ENCODE data around the gene RFLNA.

Gene RFLNA

GRCh38 chr12:124273630-124274029 lies 21.3 kb upstream of the RFLNA start:
- peak; percentile 36 for TF ChIP-seq CTCF (conservative IDR thresholded peaks at IDR 0.05; ENCODE audit: control insufficient read depth, insufficient read depth, low read depth, low read length)
- no peak overlapping the region for H3K4me3 ChIP-seq (ENCODE audit: control insufficient read depth, low read depth, low read length)
- peak; percentile 64 for DNase-seq (ENCODE audit: low read depth)

- no peak for TF ChIP-seq CTCF (conservative IDR thresholded peaks at IDR 0.05; ENCODE audit: control insufficient read depth, insufficient read depth, low read depth, low read length)
- H3K4me3 ChIP-seq (ENCODE audit: control insufficient read depth, low read depth, low read length) = no peak overlapping the region
- DNase-seq (ENCODE audit: low read depth) = no peak
These were observed 18.6 kb upstream of the RFLNA start for GRCh38 chr12:124276337-124276736.

- no peak for DNase-seq (ENCODE audit: low read depth)
- no peak for TF ChIP-seq CTCF (conservative IDR thresholded peaks at IDR 0.05; ENCODE audit: control insufficient read depth, insufficient read depth, low read depth, low read length)
- no peak overlapping the region for H3K4me3 ChIP-seq (ENCODE audit: control insufficient read depth, low read depth, low read length)
These were observed 17.3 kb upstream of the RFLNA start for GRCh38 chr12:124277394-124278241.

- no peak for TF ChIP-seq CTCF (conservative IDR thresholded peaks at IDR 0.05; ENCODE audit: control insufficient read depth, insufficient read depth, low read depth, low read length)
- DNase-seq (ENCODE audit: low read depth) = no peak
- H3K4me3 ChIP-seq (ENCODE audit: control insufficient read depth, low read depth, low read length) = no peak overlapping the region
These were observed 16.3 kb upstream of the RFLNA start for GRCh38 chr12:124278389-124279101.

GRCh38 chr12:124279315-124279714 lies 15.6 kb upstream of the RFLNA start:
- no peak for DNase-seq (ENCODE audit: low read depth)
- H3K4me3 ChIP-seq (ENCODE audit: control insufficient read depth, low read depth, low read length) = no peak overlapping the region

GRCh38 chr12:124279846-124280360 lies 15.0 kb upstream of the RFLNA start:
- no peak for DNase-seq (ENCODE audit: low read depth)
- H3K4me3 ChIP-seq (ENCODE audit: control insufficient read depth, low read depth, low read length) = no peak overlapping the region
- TF ChIP-seq CTCF (conservative IDR thresholded peaks at IDR 0.05; ENCODE audit: control insufficient read depth, insufficient read depth, low read depth, low read length) = no peak

More at GRCh38 chr12:124279315-124279714, 15.6 kb upstream of the RFLNA start:
- TF ChIP-seq CTCF (conservative IDR thresholded peaks at IDR 0.05; ENCODE audit: control insufficient read depth, insufficient read depth, low read depth, low read length) = no peak
